Measurements from ENCODE around the gene GGNBP2. TPM values are rescaled to one million over a fixed set of nuclear protein-coding genes. Genes with fewer than 3 reads are reported as not detected.

GGNBP2 gene
- polyA plus RNA-seq, 1 donor from 2014 or later: 112 TPM

GRCh38 chr17:36590082-36590481 lies 45.4 kb downstream of the GGNBP2 start:
- H3K36me3 ChIP-seq (ENCODE audit: insufficient read depth, low read length): no peaks in the 10 kb centered on the region

More at GRCh38 chr17:36590082-36590481, 45.4 kb downstream of the GGNBP2 start:
- Histone ChIP-seq H3K79me2 (replicated peaks; ENCODE audit: insufficient read depth, low read length) (no peaks in the 10 kb centered on the region), H3F3A (ENCODE audit: insufficient read depth, low read length, poor library complexity, severe bottlenecking) (no peaks in the 10 kb centered on the region), H3K27me3 (ENCODE audit: insufficient read depth, low read depth, low read length) (no peaks in the 10 kb centered on the region), H3K27ac (ENCODE audit: low read length) (no peak overlapping the region), H3K9ac (ENCODE audit: low read length) (no peak overlapping the region), H2AFZ (ENCODE audit: low read depth, low read length) (no peak overlapping the region), H3K4me3 (ENCODE audit: low read length) (no peak overlapping the region), H3K9me2 (ENCODE audit: insufficient read depth, low read length) (no peaks in the 10 kb centered on the region), H3K9me3 (ENCODE audit: low read length) (no peaks in the 10 kb centered on the region), H3K4me2 (ENCODE audit: low read length) (no peak overlapping the region), H4K20me1 (ENCODE audit: insufficient read depth) (no peaks in the 10 kb centered on the region)
- TF ChIP-seq EP300 (conservative IDR thresholded peaks at IDR 0.05; ENCODE audit: poor library complexity, severe bottlenecking) (no peak), REST (IDR thresholded peaks at IDR 0.05; ENCODE audit: borderline replicate concordance) (no peak), TAF1 (IDR thresholded peaks at IDR 0.05; ENCODE audit: low read depth) (no peak), POLR2AphosphoS5 (IDR thresholded peaks at IDR 0.05) (no peak), CTCF (IDR thresholded peaks at IDR 0.05; ENCODE audit: poor library complexity, severe bottlenecking) (no peak), SMC3 (conservative IDR thresholded peaks at IDR 0.05; ENCODE audit: poor library complexity) (no peak), EZH2 (IDR thresholded peaks at IDR 0.05; ENCODE audit: borderline replicate concordance, insufficient read depth, low read length, poor library complexity, severe bottlenecking) (no peak), MXI1 (conservative IDR thresholded peaks at IDR 0.05; ENCODE audit: poor library complexity, severe bottlenecking) (no peak), RAD21 (conservative IDR thresholded peaks at IDR 0.05) (no peak)

Measured in neural cell (in vitro differentiated cells).